Fibroblast of villous mesenchyme (primary cell): ENCODE measurements around the gene CSTB. TPM values are rescaled to one million over a fixed set of nuclear protein-coding genes. Genes with fewer than 3 reads are reported as not detected.

Experiments
- DNase-seq: peaks from one replicate; pipeline ENCODE4 v3.0.0-alpha.2; 2010; ENCODE audit warnings: low read depth
- H3K4me3 ChIP-seq: 2 replicates; pipeline ENCODE4 v1.5.1; 2011; ENCODE audit warnings: low read depth, mild to moderate bottlenecking, low read length
- CTCF ChIP-seq: IDR thresholded peaks from 2 replicates; pipeline ENCODE4 v1.5.1; 2012; ENCODE audit warnings: low read depth, mild to moderate bottlenecking, low read length; ENCODE audit not compliant: insufficient read depth
- total RNA-seq: library from RNA; depleted of rRNA; stranded (reverse); fragments of >200 nt; gene quantifications from 2 replicates; pipeline ENCODE4 v1.2.3, GENCODE V29; 2012

CSTB gene
- total RNA-seq, 1 donor = 16.0 TPM

- no peak for DNase-seq
- no peak for TF ChIP-seq CTCF
- no peak overlapping the region for H3K4me3 ChIP-seq
Observed at GRCh38 chr21:43818685-43819084, 42.6 kb upstream of the CSTB start.

GRCh38 chr21:43817157-43818086, 41.3 kb upstream of the CSTB start:
- H3K4me3 ChIP-seq = no peak overlapping the region
- no peak for TF ChIP-seq CTCF
- no peak for DNase-seq

GRCh38 chr21:43816611-43817071, 40.5 kb upstream of the CSTB start:
- no peak for DNase-seq
- no peak for TF ChIP-seq CTCF
- no peak overlapping the region for H3K4me3 ChIP-seq

GRCh38 chr21:43815991-43816390, 39.9 kb upstream of the CSTB start:
- no peak for DNase-seq
- no peak overlapping the region for H3K4me3 ChIP-seq
- TF ChIP-seq CTCF = no peak

- DNase-seq = no peak
- no peak for TF ChIP-seq CTCF
Observed at GRCh38 chr21:43815107-43815613, 39.1 kb upstream of the CSTB start.

GRCh38 chr21:43814215-43815106, 38.4 kb upstream of the CSTB start:
- no peak for TF ChIP-seq CTCF
- no peak for DNase-seq
- no peak overlapping the region for H3K4me3 ChIP-seq

More at GRCh38 chr21:43815107-43815613, 39.1 kb upstream of the CSTB start:
- no peak overlapping the region for H3K4me3 ChIP-seq
